Endothelial cell of umbilical vein (primary cell): ENCODE results near the gene TBC1D8. TPM values are rescaled to one million over a fixed set of nuclear protein-coding genes. Genes with fewer than 3 reads are reported as not detected.
"Not testable (repeated sequence)": the region's sequence is repeated elsewhere in the genome, so short reads cannot be mapped to it uniquely, and the experiment has no call there.

Experiments used
- BruUV-seq: library from RNA; stranded (reverse); fragments of 400-500 nt; replicated peaks from 2 replicates; lab custom pipeline; 2021; lab: Mats Ljungman, UMichigan
- CTCF ChIA-PET: fragments of 300-600, 350-600 bp; sonication (Branson Sonifier 250); formaldehyde crosslinking; loops from one replicate; lab custom pipeline; 2021; ENCODE audit warnings: antibody characterized with exemption, inconsistent platforms; lab: Charles Lee
- POLR2A ChIA-PET: fragments of 300-600, 350-600 bp; sonication (Branson Sonifier 250); formaldehyde crosslinking; loops from one replicate; lab custom pipeline; 2021; ENCODE audit warnings: antibody characterized with exemption, inconsistent platforms; lab: Charles Lee
- DNase-seq: peaks from one replicate; pipeline ENCODE4 v3.0.0-alpha.2; 2011; ENCODE audit warnings: low read depth, low spot score
- FAIRE-seq: peaks from 2 replicates; lab custom pipeline; 2011; peaks lifted over from hg19 to GRCh38; lab: Jason Lieb, UNC
- H2AFZ ChIP-seq: 2 replicates; pipeline ENCODE4 v1.6.0; 2012; ENCODE audit warnings: low read depth, low read length, control low read depth, inconsistent platforms
- H3K27ac ChIP-seq: 2 replicates; pipeline ENCODE4 v1.5.1; 2011; ENCODE audit warnings: low read depth, mild to moderate bottlenecking, control low read depth, low read length, moderate library complexity; ENCODE audit not compliant: insufficient read depth
- H3K27me3 ChIP-seq, 2 experiments: 2 replicates each; pipeline versions ENCODE4 v1.6.0 to v1.6.1; 2011; ENCODE audit warnings: low read length in 2 of 2, mixed read lengths in 1 of 2; ENCODE audit not compliant: control insufficient read depth in 2 of 2, insufficient read depth in 2 of 2
- H3K36me3 ChIP-seq, 2 experiments: 2 replicates in 1 of 2; 3 replicates in 1 of 2; pipeline ENCODE4 v1.5.1; 2011; ENCODE audit warnings: low read length in 2 of 2, mild to moderate bottlenecking in 1 of 2, moderate library complexity in 1 of 2; ENCODE audit not compliant: control insufficient read depth in 2 of 2, insufficient read depth in 2 of 2; ENCODE audit errors: extremely low read depth in 1 of 2
- H3K4me1 ChIP-seq: 3 replicates; pipeline ENCODE4 v1.5.1; 2011; ENCODE audit warnings: mild to moderate bottlenecking, low read length; ENCODE audit not compliant: control insufficient read depth, insufficient read depth; ENCODE audit errors: extremely low read depth
- H3K4me2 ChIP-seq: 2 replicates; pipeline ENCODE4 v1.6.1; 2011; ENCODE audit warnings: low read length, control low read depth, mixed read lengths; ENCODE audit not compliant: insufficient read depth
- H3K4me3 ChIP-seq, 3 experiments: fragments of 200-600 bp in 1 of 3; sonication (generic), shearing (Covaris generic) in 1 of 3; replicated peaks in 1 of 3; 2 replicates each; pipeline ENCODE4 v1.5.1; 2011 to 2016; ENCODE audit warnings: control low read depth in 3 of 3, low read length in 3 of 3, mild to moderate bottlenecking in 2 of 3, inconsistent platforms in 1 of 3, low read depth in 1 of 3, moderate library complexity in 1 of 3; ENCODE audit not compliant: insufficient read depth in 1 of 3
- H3K79me2 ChIP-seq: 2 replicates; pipeline ENCODE4 v1.6.0; 2012; ENCODE audit warnings: low read length, inconsistent platforms; ENCODE audit not compliant: control insufficient read depth, insufficient read depth
- H3K9ac ChIP-seq: replicated peaks from 2 replicates; pipeline ENCODE3; 2011; ENCODE audit warnings: low read length, control low read depth; ENCODE audit not compliant: insufficient read depth; ENCODE audit errors: extremely low read depth
- H3K9me1 ChIP-seq: replicated peaks from 3 replicates; pipeline ENCODE4 v1.6.0; 2011; ENCODE audit warnings: mild to moderate bottlenecking, low read length; ENCODE audit not compliant: control insufficient read depth, insufficient read depth; ENCODE audit errors: extremely low read depth
- H3K9me3 ChIP-seq: replicated peaks from 2 replicates; pipeline ENCODE4 v1.5.1; 2012; ENCODE audit warnings: low read length, inconsistent platforms; ENCODE audit not compliant: control insufficient read depth, insufficient read depth
- H4K20me1 ChIP-seq: replicated peaks from 2 replicates; pipeline ENCODE3; 2011; ENCODE audit warnings: mild to moderate bottlenecking, low read length; ENCODE audit not compliant: control insufficient read depth, insufficient read depth; ENCODE audit errors: extremely low read depth
- EZH2 ChIP-seq: IDR thresholded peaks from 2 replicates; pipeline ENCODE4 v1.6.1; 2012; ENCODE audit warnings: borderline replicate concordance, low read depth, mild to moderate bottlenecking, moderate library complexity, low read length, inconsistent platforms; ENCODE audit not compliant: severe bottlenecking
- FOS ChIP-seq: IDR thresholded peaks from 2 replicates; pipeline ENCODE4 v1.6.1; 2011; ENCODE audit warnings: mild to moderate bottlenecking, low read length, moderate library complexity, borderline replicate concordance; ENCODE audit not compliant: insufficient read depth
- GATA2 ChIP-seq: IDR thresholded peaks from 2 replicates; pipeline ENCODE4 v1.7.0; 2011; ENCODE audit warnings: low read depth, mild to moderate bottlenecking, moderate library complexity, mixed read lengths, low read length; ENCODE audit not compliant: insufficient read length, insufficient read depth
- JUN ChIP-seq: IDR thresholded peaks from 2 replicates; pipeline ENCODE4 v1.6.1; 2011; ENCODE audit warnings: borderline replicate concordance, low read depth; ENCODE audit not compliant: insufficient read length, insufficient read depth
- MYC ChIP-seq: IDR thresholded peaks from one replicate; pipeline ENCODE4 v1.6.1; 2011; ENCODE audit warnings: mild to moderate bottlenecking, low read depth, low read length
- POLR2A ChIP-seq: IDR thresholded peaks from 2 replicates; pipeline ENCODE4 v1.6.1; 2012; ENCODE audit warnings: low read depth, mild to moderate bottlenecking, control low read depth, low read length
- POLR2AphosphoS5 ChIP-seq: IDR thresholded peaks from 2 replicates; pipeline ENCODE4 v1.6.1; 2012; ENCODE audit warnings: low read depth, mild to moderate bottlenecking, control low read depth, low read length, moderate library complexity; ENCODE audit not compliant: insufficient read depth
- dilution Hi-C: fragments of 300-500 bp; cut with MboI; formaldehyde crosslinking; loops from one replicate; pipeline ENCODE4 v1.15.0; 2019; ENCODE audit warnings: low sequenced_read_pairs; ENCODE audit not compliant: extremely low pct_ligation_motif_present
- intact Hi-C: fragments of 100-400 bp; cut with micrococcal nuclease; formaldehyde crosslinking; loops from one replicate; pipeline ENCODE4 v1.10.0; 2022
- polyA plus RNA-seq, 4 experiments: library from polyadenylated mRNA; depleted of rRNA in 3 of 4; stranded (reverse) in 3 of 4; unstranded in 1 of 4; fragments of >200 nt; gene quantifications; 2 replicates each; pipeline versions ENCODE4 v1.2.1 to v1.2.3, GENCODE V29; 2011 to 2012; ENCODE audit warnings: missing spikeins in 1 of 4
- total RNA-seq: library from RNA; stranded (reverse); gene quantifications from 2 replicates; pipeline ENCODE4 v1.2.3, GENCODE V29; 2021
- TF ChIP-seq, protein P1 (sequence below), 2 donors: IDR thresholded peaks; 1 replicate in 1 of 2; 2 replicates in 1 of 2; pipeline ENCODE4 v1.5.1; 2011; ENCODE audit warnings: low read length in 2 of 2, mild to moderate bottlenecking in 2 of 2, moderate library complexity in 2 of 2, control low read depth in 1 of 2, inconsistent platforms in 1 of 2, low read depth in 1 of 2; ENCODE audit not compliant: insufficient read depth in 1 of 2; ENCODE audit errors: extremely low read depth in 1 of 2
- TF ChIP-seq, protein P2 (sequence below): IDR thresholded peaks from 2 replicates; pipeline ENCODE4 v1.6.1; 2011; ENCODE audit not compliant: insufficient read depth, insufficient read length

TBC1D8 gene
- total and polyA plus RNA-seq, 2 donors (not counting 3 experiments of a cell fraction or from before 2014, with no cell fraction given) = 28.5 to 32.1 TPM

DNA sequence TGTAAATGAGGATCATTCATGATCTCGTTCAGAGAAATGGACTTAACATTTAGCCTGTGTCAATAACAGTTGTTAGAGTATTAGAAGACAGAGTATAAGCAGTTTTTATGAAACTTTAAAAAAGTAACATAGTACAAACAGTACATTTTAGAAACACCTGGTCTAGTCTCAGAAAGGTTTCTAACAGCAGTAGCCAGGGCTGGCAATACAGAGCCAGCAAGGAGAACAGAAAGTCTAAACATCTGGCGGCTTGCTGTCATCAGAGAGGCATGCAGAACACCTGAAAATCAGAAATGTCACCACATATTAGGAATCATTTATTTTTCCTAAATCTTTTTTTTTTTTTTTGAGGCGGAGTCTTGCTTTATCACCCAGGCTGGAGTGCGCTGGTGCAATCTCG is 99.0 kb downstream of the TBC1D8 start:
- dilution Hi-C loops = no loop called here
- ChIA-PET POLR2A (no interaction called here), CTCF (no interaction called here)
- no peak overlapping the region for H3K9ac ChIP-seq
- H3K27me3 ChIP-seq = no peaks in the 10 kb centered on the region
- no peaks in the 10 kb centered on the region for H3K79me2 ChIP-seq
- DNase-seq (no peak), FAIRE-seq (no peak)
- intact Hi-C loops = no loop called here
- no peak overlapping the region for H3K4me2 ChIP-seq
- peaks cover 8% of the 10 kb centered on the region for H3K4me1 ChIP-seq
- no peak overlapping the region for H2AFZ ChIP-seq
- no TSS peak for BruUV-seq
- no peak overlapping the region for H3K27ac ChIP-seq
- peaks cover 4% of the 10 kb centered on the region in 2 experiments for H3K36me3 ChIP-seq
- no peaks in the 10 kb centered on the region for H3K9me1 ChIP-seq
- no peak overlapping the region for H3K4me3 ChIP-seq
- TF ChIP-seq MYC = no peak
- no peak for TF ChIP-seq EZH2
- no peak for TF ChIP-seq GATA2
- TF ChIP-seq, protein P1, sequence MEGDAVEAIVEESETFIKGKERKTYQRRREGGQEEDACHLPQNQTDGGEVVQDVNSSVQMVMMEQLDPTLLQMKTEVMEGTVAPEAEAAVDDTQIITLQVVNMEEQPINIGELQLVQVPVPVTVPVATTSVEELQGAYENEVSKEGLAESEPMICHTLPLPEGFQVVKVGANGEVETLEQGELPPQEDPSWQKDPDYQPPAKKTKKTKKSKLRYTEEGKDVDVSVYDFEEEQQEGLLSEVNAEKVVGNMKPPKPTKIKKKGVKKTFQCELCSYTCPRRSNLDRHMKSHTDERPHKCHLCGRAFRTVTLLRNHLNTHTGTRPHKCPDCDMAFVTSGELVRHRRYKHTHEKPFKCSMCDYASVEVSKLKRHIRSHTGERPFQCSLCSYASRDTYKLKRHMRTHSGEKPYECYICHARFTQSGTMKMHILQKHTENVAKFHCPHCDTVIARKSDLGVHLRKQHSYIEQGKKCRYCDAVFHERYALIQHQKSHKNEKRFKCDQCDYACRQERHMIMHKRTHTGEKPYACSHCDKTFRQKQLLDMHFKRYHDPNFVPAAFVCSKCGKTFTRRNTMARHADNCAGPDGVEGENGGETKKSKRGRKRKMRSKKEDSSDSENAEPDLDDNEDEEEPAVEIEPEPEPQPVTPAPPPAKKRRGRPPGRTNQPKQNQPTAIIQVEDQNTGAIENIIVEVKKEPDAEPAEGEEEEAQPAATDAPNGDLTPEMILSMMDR (IDR thresholded peaks at IDR 0.05; ENCODE audit: extremely low read depth in 1 of 2, insufficient read depth in 1 of 2, low read depth in 1 of 2, low read length in 2 of 2) = no peak
- no peak for TF ChIP-seq JUN
- TF ChIP-seq, protein P2, sequence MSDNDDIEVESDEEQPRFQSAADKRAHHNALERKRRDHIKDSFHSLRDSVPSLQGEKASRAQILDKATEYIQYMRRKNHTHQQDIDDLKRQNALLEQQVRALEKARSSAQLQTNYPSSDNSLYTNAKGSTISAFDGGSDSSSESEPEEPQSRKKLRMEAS = no peak
- TF ChIP-seq POLR2AphosphoS5 = no peak
- no peak for TF ChIP-seq POLR2A
- TF ChIP-seq FOS = no peak
- no peaks in the 10 kb centered on the region for H3K9me3 ChIP-seq
- H4K20me1 ChIP-seq = no peaks in the 10 kb centered on the region

DNA sequence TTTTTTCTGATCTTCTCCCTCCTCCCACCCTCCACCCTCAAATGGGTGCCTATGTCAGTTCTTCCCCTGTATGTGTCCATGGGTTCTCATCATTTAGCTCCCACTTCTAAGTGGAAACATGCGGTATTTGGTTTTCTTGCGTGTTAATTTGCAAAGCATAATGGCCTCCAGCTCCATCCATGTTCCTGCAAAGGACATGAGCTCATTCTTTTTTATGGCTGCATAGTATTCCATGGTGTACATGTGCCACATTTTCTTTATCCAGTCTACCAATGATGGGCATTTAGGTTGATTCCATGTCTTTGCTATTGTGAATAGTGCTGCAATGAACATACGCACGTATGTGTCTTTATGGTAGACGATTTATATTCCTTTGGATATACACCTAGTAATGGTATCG is 100.3 kb downstream of the TBC1D8 start:
- FAIRE-seq, H3K27ac ChIP-seq, H4K20me1 ChIP-seq, H3K9me3 ChIP-seq, H3K9ac ChIP-seq, BruUV-seq, POLR2A ChIA-PET, H3K4me3 ChIP-seq, H3K4me2 ChIP-seq, H3K79me2 ChIP-seq, DNase-seq, H3K36me3 ChIP-seq, H3K27me3 ChIP-seq, H3K9me1 ChIP-seq, dilution Hi-C loops, intact Hi-C loops, H2AFZ ChIP-seq: not testable (repeated sequence)
- CTCF ChIA-PET = interaction anchor here (1.2 kb wide), 1 partner anchor 138 kb away, joined by 3 read pairs; no protein-coding TSS in a partner anchor
- peaks cover 10% of the 10 kb centered on the region for H3K4me1 ChIP-seq
